ENCODE results near the gene IFITM5. TPM values are rescaled to one million over a fixed set of nuclear protein-coding genes. Genes with fewer than 3 reads are reported as not detected.
"Not testable (repeated sequence)": the region's sequence is repeated elsewhere in the genome, so short reads cannot be mapped to it uniquely, and the experiment has no call there.

IFITM5 gene
- total RNA-seq, 1 donor from 2014 or later: not detected

- intact Hi-C loops (cut with micrococcal nuclease): no loop called here
Measured at GRCh38 chr11:296171-297050, 2.9 kb downstream of the IFITM5 start.

GRCh38 chr11:295351-296170, 3.8 kb downstream of the IFITM5 start:
- intact Hi-C loops (cut with micrococcal nuclease): no loop called here

GRCh38 chr11:294780-295179, 4.5 kb downstream of the IFITM5 start:
- intact Hi-C loops (cut with micrococcal nuclease): no loop called here

GRCh38 chr11:293852-294661, 5.3 kb downstream of the IFITM5 start:
- intact Hi-C loops (cut with micrococcal nuclease): no loop called here

- intact Hi-C loops (cut with micrococcal nuclease): no loop called here
Measured at GRCh38 chr11:293271-293851, 6.0 kb downstream of the IFITM5 start.

GRCh38 chr11:292211-293121, 6.9 kb downstream of the IFITM5 start:
- intact Hi-C loops (cut with micrococcal nuclease): no loop called here

- intact Hi-C loops (cut with micrococcal nuclease): no loop called here
Measured at GRCh38 chr11:291281-292210, 7.8 kb downstream of the IFITM5 start.

GRCh38 chr11:290621-291231, 8.6 kb downstream of the IFITM5 start:
- intact Hi-C loops (cut with micrococcal nuclease): no loop called here

- intact Hi-C loops (cut with micrococcal nuclease): no loop called here
Measured at GRCh38 chr11:289712-290620, 9.4 kb downstream of the IFITM5 start.

- intact Hi-C loops (cut with micrococcal nuclease): no loop called here
Measured at GRCh38 chr11:289398-289711, 10.0 kb downstream of the IFITM5 start.

GRCh38 chr11:288478-289397, 10.6 kb downstream of the IFITM5 start, which contains the start of gene PGGHG:
TSS of gene PGGHG (plus strand) at chr11:289126. CDS start at chr11:289817, 691 bp downstream.
- intact Hi-C loops (cut with micrococcal nuclease): no loop called here

- intact Hi-C loops (cut with micrococcal nuclease): no loop called here
Measured at GRCh38 chr11:287821-288477, 11.4 kb downstream of the IFITM5 start.

GRCh38 chr11:286977-287820, 12.1 kb downstream of the IFITM5 start:
- intact Hi-C loops (cut with micrococcal nuclease): not testable (repeated sequence)

- intact Hi-C loops (cut with micrococcal nuclease): no loop called here
Measured at GRCh38 chr11:285894-286220, 13.5 kb downstream of the IFITM5 start.

All from T-helper 2 cell treated with Interferon-gamma antibody and Interleukin-4, amounts not matched to agents 100 ng/mL and 5 ng/mL, for 36 hours (primary cell).